GM12878 (cell line): ENCODE data around the gene PSMA7. TPM values are rescaled to one million over a fixed set of nuclear protein-coding genes. Genes with fewer than 3 reads are reported as not detected.

Experiments used
- ATAC-seq: fragments of 200-7000 bp; cut with Tn5 transposase; 3 replicates; pipeline ENCODE4 v1.9.1; 2020; ENCODE audit warnings: mild to moderate bottlenecking, moderate library complexity
- BruUV-seq: library from RNA; stranded (reverse); fragments of 400-500 nt; replicated peaks from 2 replicates; lab custom pipeline; 2021; lab: Mats Ljungman, UMichigan
- CTCF ChIA-PET: fragments of 300-600 bp; sonication (Branson Sonifier 250); formaldehyde crosslinking; extraction: SDS; loops from one replicate; lab custom pipeline; 2021; ENCODE audit warnings: inconsistent platforms; lab: Yijun Ruan, JAX
- POLR2A ChIA-PET: fragments of 350-600 bp; formaldehyde crosslinking; extraction: SDS; loops from one replicate; lab custom pipeline; 2021; ENCODE audit warnings: inconsistent platforms; lab: Charles Lee
- RAD21 ChIA-PET: fragments of 300-600 bp; sonication (Branson Sonifier 250); formaldehyde crosslinking; loops from one replicate; lab custom pipeline; 2023; ENCODE audit warnings: antibody characterized with exemption; ENCODE audit not compliant: unreplicated experiment; lab: Charles Lee
- SMC1A ChIA-PET: fragments of 300-600 bp; sonication (Branson Sonifier 250); formaldehyde crosslinking; loops from one replicate; lab custom pipeline; 2023; ENCODE audit not compliant: unreplicated experiment, uncharacterized antibody; lab: Charles Lee
- DNase-seq: peaks from one replicate; pipeline ENCODE4 v3.0.0-alpha.2; 2011; ENCODE audit warnings: low read depth, low spot score
- FAIRE-seq: peaks from 3 replicates; lab custom pipeline; 2011; peaks lifted over from hg19 to GRCh38; lab: Jason Lieb, UNC
- H2AFZ ChIP-seq: 2 replicates; pipeline ENCODE4 v1.6.0; 2011; ENCODE audit warnings: low read depth, low read length, control low read depth; ENCODE audit not compliant: control insufficient read depth
- H3K27ac ChIP-seq: 2 replicates; pipeline ENCODE4 v1.5.1; 2011; ENCODE audit warnings: control low read depth; ENCODE audit not compliant: control insufficient read depth, insufficient read depth
- H3K27me3 ChIP-seq, 2 experiments: replicated peaks in 1 of 2; 2 replicates each; pipeline versions ENCODE4 v1.6.0 to v1.6.1; 2011; ENCODE audit warnings: low read length in 1 of 2; ENCODE audit not compliant: control insufficient read depth in 2 of 2, insufficient read depth in 2 of 2
- H3K36me3 ChIP-seq, 2 experiments: 2 replicates each; pipeline ENCODE4 v1.5.1; 2011; ENCODE audit warnings: low read length in 1 of 2; ENCODE audit not compliant: control insufficient read depth in 2 of 2, insufficient read depth in 2 of 2
- H3K4me1 ChIP-seq: 2 replicates; pipeline ENCODE4 v1.6.1; 2011; ENCODE audit warnings: mild to moderate bottlenecking, low read length, moderate library complexity, mixed read lengths; ENCODE audit not compliant: control insufficient read depth, insufficient read depth
- H3K4me2 ChIP-seq: 2 replicates; pipeline ENCODE4 v1.6.0; 2011; ENCODE audit warnings: control low read depth; ENCODE audit not compliant: control insufficient read depth, insufficient read depth
- H3K4me3 ChIP-seq: fragments of 200-600 bp; sonication (generic); 2 replicates; pipeline ENCODE4 v1.5.1; 2016
- H3K79me2 ChIP-seq: 2 replicates; pipeline ENCODE4 v1.6.0; 2011; ENCODE audit warnings: low read length; ENCODE audit not compliant: control insufficient read depth, insufficient read depth
- H3K9ac ChIP-seq: 2 replicates; pipeline ENCODE4 v1.8.0; 2011; ENCODE audit warnings: low read length, control low read depth, mixed read lengths; ENCODE audit not compliant: control insufficient read depth, insufficient read depth
- H3K9me3 ChIP-seq: replicated peaks from 3 replicates; pipeline ENCODE4 v1.5.1; 2011; ENCODE audit warnings: mild to moderate bottlenecking, low read length; ENCODE audit not compliant: control insufficient read depth, insufficient read depth
- H4K20me1 ChIP-seq: 2 replicates; pipeline ENCODE4 v1.6.0; 2011; ENCODE audit not compliant: control insufficient read depth, insufficient read depth
- ASH2L ChIP-seq: fragments of 300-600, 200-600 bp; sonication (generic); IDR thresholded peaks from 2 replicates; pipeline ENCODE4 v1.6.1; 2017; ENCODE audit warnings: low read depth, mild to moderate bottlenecking, borderline replicate concordance
- ETV6 ChIP-seq, 2 experiments: fragments of 450-650 bp in 1 of 2; IDR thresholded peaks in 1 of 2; conservative IDR thresholded peaks in 1 of 2; 2 replicates each; pipeline ENCODE4 v1.6.1; 2014; ENCODE audit warnings: antibody characterized with exemption in 1 of 2, borderline replicate concordance in 1 of 2, low read depth in 1 of 2, mild to moderate bottlenecking in 1 of 2, moderate library complexity in 1 of 2
- IRF4 ChIP-seq: IDR thresholded peaks from 2 replicates; pipeline ENCODE4 v1.6.1; 2011; ENCODE audit warnings: low read depth, low read length
- JUNB ChIP-seq: IDR thresholded peaks from 2 replicates; pipeline ENCODE4 v1.6.1; 2016; ENCODE audit warnings: antibody characterized with exemption, mild to moderate bottlenecking
- RCOR1 ChIP-seq: conservative IDR thresholded peaks from 2 replicates; pipeline ENCODE4 v1.6.1; 2012; ENCODE audit warnings: low read depth, low read length, improper control_type of control experiment
- WGBS: methylation state at CpG from one replicate; pipeline ENCODE4 v1.1.6; 2016; ENCODE audit warnings: low lambda C conversion rate; ENCODE audit not compliant: insufficient replicate concordance, insufficient coverage; ENCODE audit errors: missing lambda C conversion rate; 5-methylcytosine and 5-hydroxymethylcytosine counted together
- in situ Hi-C: fragments of 300-500 bp; cut with MboI; formaldehyde crosslinking; loops from 9 replicates; pipeline ENCODE4 v1.14.3; 2018; ENCODE audit warnings: mixed read lengths
- intact Hi-C: fragments of 100-400 bp; cut with micrococcal nuclease; formaldehyde crosslinking; loops from one replicate; pipeline ENCODE4 v1.14.2; 2022; ENCODE audit not compliant: unreplicated experiment
- polyA plus RNA-seq, 11 experiments: library from polyadenylated mRNA; depleted of rRNA in 4 of 11; unstranded in 6 of 11; stranded (reverse) in 5 of 11; fragments of >200 nt; fragmentation: Nextera tagmentation in 4 of 11; fragmentation: Illumina TruSeq in 1 of 11; extraction: Ambion mirVana in 4 of 11; extraction: Trizol in 1 of 11; gene quantifications; 1 replicate in 1 of 11; 2 replicates in 10 of 11; pipeline versions ENCODE4 v1.2.1 to v1.2.3, GENCODE V29; 2011 to 2016; ENCODE audit warnings: inconsistent platforms in 2 of 11, missing spikeins in 2 of 11, low read depth in 1 of 11
- total RNA-seq, 4 experiments: library from RNA; depleted of rRNA in 3 of 4; stranded (reverse); fragments of >200 nt in 3 of 4; fragmentation: Illumina TruSeq in 1 of 4; extraction: Trizol in 1 of 4; gene quantifications; 2 replicates each; pipeline versions ENCODE4 v1.2.1 to v1.2.3, GENCODE V29; 2013 to 2021
- TF ChIP-seq, protein P1 (sequence below): fragments of 450-650 bp; IDR thresholded peaks from 2 replicates; pipeline ENCODE4 v1.6.1; 2016; ENCODE audit warnings: mild to moderate bottlenecking

PSMA7 gene
- total and polyA plus RNA-seq, 10 of the 15 experiments (the other 5 are each of a cell fraction or from before 2014, with no cell fraction given): 216 to 857 (median 368) TPM

GRCh38 chr20:62147125-62147524, 3.9 kb upstream of the PSMA7 start:
- no peak overlapping the region for H2AFZ ChIP-seq
- peaks cover 53% of the 10 kb centered on the region for H3K79me2 ChIP-seq
- RAD21 ChIA-PET: interaction anchor here (1.2 kb wide), 1 partner anchor 136 kb away, joined by 4 read pairs; no protein-coding TSS in a partner anchor
- no peak for DNase-seq
- no peak overlapping the region for H3K27ac ChIP-seq
- no peak for FAIRE-seq
- peaks cover 0 to 2% of the 10 kb centered on the region in 2 experiments; a peak in 3 of 4 replicates for H3K36me3 ChIP-seq
- no peaks in the 10 kb centered on the region; the same call in 2 of the 3 replicates for H3K9me3 ChIP-seq
- H3K4me1 ChIP-seq: peaks cover 4% of the 10 kb centered on the region; the same call in 1 of the 2 replicates
- H3K9ac ChIP-seq: no peak overlapping the region; the same call in 1 of the 2 replicates
- 97% methylated on average over 6 of the region's 6 CpGs for WGBS
- in situ Hi-C loops: no loop called here
- intact Hi-C loops: no loop called here
- no peak overlapping the region for H3K4me2 ChIP-seq
- H3K27me3 ChIP-seq: no peaks in the 10 kb centered on the region
- H4K20me1 ChIP-seq: no peaks in the 10 kb centered on the region; the same call in 1 of the 2 replicates
- no peak overlapping the region for H3K4me3 ChIP-seq
- SMC1A ChIA-PET: no interaction called here
- POLR2A ChIA-PET: no interaction called here
- CTCF ChIA-PET: no interaction called here
- ATAC-seq: no peak
- TF ChIP-seq IRF4: no peak
- TF ChIP-seq JUNB: no peak
- no peak for TF ChIP-seq ETV6 (conservative IDR thresholded peaks at IDR 0.05 in 1 of 2, IDR thresholded peaks at IDR 0.05 in 1 of 2; ENCODE audit: borderline replicate concordance in 1 of 2, low read depth in 1 of 2)
- TF ChIP-seq ASH2L: no peak
- no peak for TF ChIP-seq RCOR1
- TF ChIP-seq, protein P1, sequence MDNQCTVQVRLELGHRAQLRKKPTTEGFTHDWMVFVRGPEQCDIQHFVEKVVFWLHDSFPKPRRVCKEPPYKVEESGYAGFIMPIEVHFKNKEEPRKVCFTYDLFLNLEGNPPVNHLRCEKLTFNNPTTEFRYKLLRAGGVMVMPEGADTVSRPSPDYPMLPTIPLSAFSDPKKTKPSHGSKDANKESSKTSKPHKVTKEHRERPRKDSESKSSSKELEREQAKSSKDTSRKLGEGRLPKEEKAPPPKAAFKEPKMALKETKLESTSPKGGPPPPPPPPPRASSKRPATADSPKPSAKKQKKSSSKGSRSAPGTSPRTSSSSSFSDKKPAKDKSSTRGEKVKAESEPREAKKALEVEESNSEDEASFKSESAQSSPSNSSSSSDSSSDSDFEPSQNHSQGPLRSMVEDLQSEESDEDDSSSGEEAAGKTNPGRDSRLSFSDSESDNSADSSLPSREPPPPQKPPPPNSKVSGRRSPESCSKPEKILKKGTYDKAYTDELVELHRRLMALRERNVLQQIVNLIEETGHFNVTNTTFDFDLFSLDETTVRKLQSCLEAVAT: no peak
- no TSS peak for BruUV-seq
